ENCODE measurements around the gene DUOXA1. TPM values are rescaled to one million over a fixed set of nuclear protein-coding genes. Genes with fewer than 3 reads are reported as not detected.

The DUOXA1 gene
- total and polyA plus RNA-seq, 2 donors (not counting 1 experiment from before 2014, with no cell fraction given), result 0.03 to 0.74 TPM

DNA sequence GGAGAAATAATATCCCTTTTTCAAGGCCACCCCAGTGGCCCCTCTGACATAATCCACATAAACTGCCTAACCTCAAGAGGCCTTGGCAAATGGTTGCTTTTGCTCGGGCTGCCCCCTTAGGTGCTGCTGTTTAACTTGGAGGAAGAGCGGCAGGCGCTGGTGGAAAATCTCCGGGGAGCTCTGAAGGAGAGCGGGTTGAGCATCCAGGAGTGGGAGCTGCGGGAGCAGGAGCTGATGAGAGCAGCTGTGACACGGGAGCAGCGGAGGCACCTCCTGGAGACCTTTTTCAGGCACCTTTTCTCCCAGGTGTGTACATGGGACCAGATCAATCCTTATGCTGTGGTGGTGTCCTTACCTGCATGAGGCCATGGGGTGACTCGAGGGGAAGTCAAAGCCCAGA, 15.1 kb upstream of the DUOXA1 start:
- POLR2A ChIA-PET, result no interaction called here
- no peaks in the 10 kb centered on the region for H3K79me2 ChIP-seq (ENCODE audit: control insufficient read depth, insufficient read depth, low read length)
- Mint-ChIP-seq H3K27ac (no peak overlapping the region), H3K27me3 (no peaks in the 10 kb centered on the region), H3K4me1 (no peaks in the 10 kb centered on the region), H3K4me3 (no peak overlapping the region), H3K9me3 (ENCODE audit: insufficient read depth) (no peaks in the 10 kb centered on the region)
- H2AFZ ChIP-seq (ENCODE audit: insufficient read depth, low read depth, low read length, poor library complexity, severe bottlenecking), result no peak overlapping the region
- no peak for ATAC-seq (ENCODE audit: low read depth)
- H3K9me3 ChIP-seq (ENCODE audit: control extremely low read depth in 1 of 3, control insufficient read depth in 2 of 3, insufficient read depth in 1 of 3, low read length in 2 of 3), result no peaks in the 10 kb centered on the region
- 90% methylated on average over 9 of the region's 9 CpGs for WGBS (ENCODE audit: insufficient coverage)
- H4K20me1 ChIP-seq (ENCODE audit: control insufficient read depth, insufficient read depth, low read length, poor library complexity, severe bottlenecking), result no peaks in the 10 kb centered on the region
- no peaks in the 10 kb centered on the region for H3K4me1 ChIP-seq (ENCODE audit: control insufficient read depth in 2 of 2, insufficient read depth in 2 of 2, low read length in 2 of 2)
- no peaks in the 10 kb centered on the region for H3K27me3 ChIP-seq (replicated peaks in 1 of 4; ENCODE audit: control extremely low read depth in 1 of 4, control insufficient read depth in 3 of 4, insufficient read depth in 4 of 4, low read length in 3 of 4)
- no peak for DNase-seq
- intact Hi-C loops (cut with micrococcal nuclease), result no loop called here
- no peaks in the 10 kb centered on the region for H3K36me3 ChIP-seq (replicated peaks in 1 of 2; ENCODE audit: control extremely low read depth in 1 of 2, control insufficient read depth in 1 of 2, extremely low read depth in 1 of 2, insufficient read depth in 2 of 2, low read length in 1 of 2)
- CTCF ChIA-PET, result interaction anchor here (1.4 kb wide), 1 partner anchor 13 kb away, joined by 3 read pairs; no protein-coding TSS in a partner anchor
- H3K9ac ChIP-seq (ENCODE audit: low read length), result no peak overlapping the region
- no peak for TF ChIP-seq EZH2 (IDR thresholded peaks at IDR 0.05; ENCODE audit: borderline replicate concordance, insufficient read depth, low read depth, low read length, poor library complexity, severe bottlenecking)
- TF ChIP-seq, protein P1, sequence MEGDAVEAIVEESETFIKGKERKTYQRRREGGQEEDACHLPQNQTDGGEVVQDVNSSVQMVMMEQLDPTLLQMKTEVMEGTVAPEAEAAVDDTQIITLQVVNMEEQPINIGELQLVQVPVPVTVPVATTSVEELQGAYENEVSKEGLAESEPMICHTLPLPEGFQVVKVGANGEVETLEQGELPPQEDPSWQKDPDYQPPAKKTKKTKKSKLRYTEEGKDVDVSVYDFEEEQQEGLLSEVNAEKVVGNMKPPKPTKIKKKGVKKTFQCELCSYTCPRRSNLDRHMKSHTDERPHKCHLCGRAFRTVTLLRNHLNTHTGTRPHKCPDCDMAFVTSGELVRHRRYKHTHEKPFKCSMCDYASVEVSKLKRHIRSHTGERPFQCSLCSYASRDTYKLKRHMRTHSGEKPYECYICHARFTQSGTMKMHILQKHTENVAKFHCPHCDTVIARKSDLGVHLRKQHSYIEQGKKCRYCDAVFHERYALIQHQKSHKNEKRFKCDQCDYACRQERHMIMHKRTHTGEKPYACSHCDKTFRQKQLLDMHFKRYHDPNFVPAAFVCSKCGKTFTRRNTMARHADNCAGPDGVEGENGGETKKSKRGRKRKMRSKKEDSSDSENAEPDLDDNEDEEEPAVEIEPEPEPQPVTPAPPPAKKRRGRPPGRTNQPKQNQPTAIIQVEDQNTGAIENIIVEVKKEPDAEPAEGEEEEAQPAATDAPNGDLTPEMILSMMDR (IDR thresholded peaks at IDR 0.05), result no peak
- H3K27ac ChIP-seq (ENCODE audit: low read length in 2 of 2), result no peak overlapping the region
- H3K4me3 ChIP-seq (ENCODE audit: control extremely low read depth in 1 of 5, extremely low read depth in 1 of 5, insufficient read depth in 1 of 5, low read depth in 2 of 5, low read length in 4 of 5), result no peak overlapping the region
- no peak overlapping the region for H3K4me2 ChIP-seq (replicated peaks; ENCODE audit: low read depth, low read length, poor library complexity, severe bottlenecking)

DNA sequence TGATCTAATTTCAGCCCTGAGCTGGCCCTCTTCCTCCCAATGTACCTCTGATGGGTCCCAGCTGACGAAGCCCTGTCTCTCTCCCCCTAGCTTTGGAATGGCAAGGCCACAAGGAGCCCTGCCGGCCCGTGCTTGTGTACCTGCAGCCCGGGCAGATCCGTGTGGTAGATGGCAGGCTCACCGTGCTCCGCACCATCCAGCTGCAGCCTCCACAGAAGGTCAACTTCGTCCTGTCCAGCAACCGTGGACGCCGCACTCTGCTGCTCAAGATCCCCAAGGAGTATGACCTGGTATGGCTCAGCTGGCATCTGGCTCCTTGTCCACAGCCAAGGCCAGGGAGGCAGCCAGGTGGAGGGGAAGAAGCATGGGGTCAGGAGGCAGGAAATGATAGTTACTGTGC, 14.3 kb upstream of the DUOXA1 start:
- H3K4me1 ChIP-seq (ENCODE audit: control insufficient read depth in 2 of 2, insufficient read depth in 2 of 2, low read length in 2 of 2), result no peaks in the 10 kb centered on the region
- Mint-ChIP-seq H3K27me3 (no peaks in the 10 kb centered on the region), H3K4me1 (no peaks in the 10 kb centered on the region), H3K9me3 (ENCODE audit: insufficient read depth) (no peaks in the 10 kb centered on the region), H3K4me3 (no peak overlapping the region), H3K27ac (no peak overlapping the region)
- CTCF ChIA-PET, result no interaction called here
- DNase-seq (no peak), ATAC-seq (ENCODE audit: low read depth) (no peak)
- H3K27me3 ChIP-seq (replicated peaks in 1 of 4; ENCODE audit: control extremely low read depth in 1 of 4, control insufficient read depth in 3 of 4, insufficient read depth in 4 of 4, low read length in 3 of 4), result no peaks in the 10 kb centered on the region
- 94% methylated on average over 11 of the region's 11 CpGs for WGBS (ENCODE audit: insufficient coverage)
- H4K20me1 ChIP-seq (ENCODE audit: control insufficient read depth, insufficient read depth, low read length, poor library complexity, severe bottlenecking), result no peaks in the 10 kb centered on the region
- no peak overlapping the region for H3K4me3 ChIP-seq (ENCODE audit: control extremely low read depth in 1 of 5, extremely low read depth in 1 of 5, insufficient read depth in 1 of 5, low read depth in 2 of 5, low read length in 4 of 5)
- H3K9me3 ChIP-seq (ENCODE audit: control extremely low read depth in 1 of 3, control insufficient read depth in 2 of 3, insufficient read depth in 1 of 3, low read length in 2 of 3), result no peaks in the 10 kb centered on the region
- H3K36me3 ChIP-seq (replicated peaks in 1 of 2; ENCODE audit: control extremely low read depth in 1 of 2, control insufficient read depth in 1 of 2, extremely low read depth in 1 of 2, insufficient read depth in 2 of 2, low read length in 1 of 2), result no peaks in the 10 kb centered on the region
- no peak overlapping the region for H3K27ac ChIP-seq (ENCODE audit: low read length in 2 of 2)
- no peaks in the 10 kb centered on the region for H3K79me2 ChIP-seq (ENCODE audit: control insufficient read depth, insufficient read depth, low read length)
- POLR2A ChIA-PET, result no interaction called here
- H2AFZ ChIP-seq (ENCODE audit: insufficient read depth, low read depth, low read length, poor library complexity, severe bottlenecking), result no peak overlapping the region
- no peak overlapping the region for H3K4me2 ChIP-seq (replicated peaks; ENCODE audit: low read depth, low read length, poor library complexity, severe bottlenecking)
- H3K9ac ChIP-seq (ENCODE audit: low read length), result no peak overlapping the region
- TF ChIP-seq, protein P1 (IDR thresholded peaks at IDR 0.05), result no peak
- TF ChIP-seq EZH2 (IDR thresholded peaks at IDR 0.05; ENCODE audit: borderline replicate concordance, insufficient read depth, low read depth, low read length, poor library complexity, severe bottlenecking), result no peak
- intact Hi-C loops (cut with micrococcal nuclease), result no loop called here
